Small intestine (tissue), 7 donors: ENCODE measurements around the gene LBR. TPM values are rescaled to one million over a fixed set of nuclear protein-coding genes. Genes with fewer than 3 reads are reported as not detected.
A peak's percentile ranks its signal among the peaks of the same experiment; 100 is the strongest.
"Not testable (repeated sequence)": the region's sequence is repeated elsewhere in the genome, so short reads cannot be mapped to it uniquely, and the experiment has no call there.

Source experiments
- DNase-seq, 2 donors: peaks; one replicate each; pipeline versions ENCODE4 v3.0.0 to v3.0.0-alpha.2; 2013
- FAIRE-seq: peaks from 2 replicates; lab custom pipeline; 2012; peaks lifted over from hg19 to GRCh38; lab: Jason Lieb, UNC
- H3K27ac ChIP-seq, 3 donors: one replicate each; pipeline ENCODE4 v1.5.1; 2013; ENCODE audit warnings: low read length in 2 of 3, mild to moderate bottlenecking in 2 of 3, control low read depth in 1 of 3, inconsistent platforms in 1 of 3, low read depth in 1 of 3, moderate library complexity in 1 of 3
- H3K27me3 ChIP-seq, 3 donors: one replicate each; pipeline ENCODE4 v1.6.1; 2013; ENCODE audit warnings: low read length in 3 of 3, inconsistent platforms in 1 of 3; ENCODE audit not compliant: control insufficient read depth in 3 of 3, insufficient read depth in 3 of 3
- H3K36me3 ChIP-seq, 3 donors: one replicate each; pipeline ENCODE4 v1.6.1; 2013; ENCODE audit warnings: low read length in 3 of 3, inconsistent platforms in 1 of 3, low read depth in 1 of 3, mild to moderate bottlenecking in 1 of 3, moderate library complexity in 1 of 3; ENCODE audit not compliant: control insufficient read depth in 3 of 3, insufficient read depth in 2 of 3
- H3K4me1 ChIP-seq, 3 donors: one replicate each; pipeline ENCODE4 v1.6.1; 2013; ENCODE audit warnings: low read length in 2 of 3, inconsistent platforms in 1 of 3, low read depth in 1 of 3, mild to moderate bottlenecking in 1 of 3, moderate library complexity in 1 of 3; ENCODE audit not compliant: control insufficient read depth in 3 of 3, insufficient read depth in 2 of 3
- H3K4me3 ChIP-seq, 3 donors: one replicate each; pipeline ENCODE4 v1.5.1; 2013; ENCODE audit warnings: low read length in 3 of 3, control low read depth in 1 of 3, inconsistent platforms in 1 of 3, low read depth in 1 of 3, mild to moderate bottlenecking in 1 of 3, moderate library complexity in 1 of 3
- H3K9me3 ChIP-seq, 2 donors: one replicate each; pipeline ENCODE4 v1.6.1; 2013; ENCODE audit warnings: low read depth in 1 of 2, low read length in 1 of 2; ENCODE audit not compliant: control insufficient read depth in 2 of 2, insufficient read depth in 1 of 2
- WGBS, 3 donors: extraction: QIAGEN DNeasy Blood & Tissue Kit; methylation state at CpG; one replicate each; pipeline ENCODE4 v1.1.7; 2013; 5-methylcytosine and 5-hydroxymethylcytosine counted together
- polyA plus RNA-seq, 4 donors: library from polyadenylated mRNA; stranded (reverse) in 3 of 4; unstranded in 1 of 4; fragments of 200-250 nt in 3 of 4; fragments of 120-200 nt in 1 of 4; gene quantifications; one replicate each; pipeline versions ENCODE4 v1.2.1 to v1.2.3, GENCODE V29; 2013
- donor health status: healthy with polysubstance abuse.
- donor health status: control.
- donor health status: control.
- donor health status: Bipolar disorder and iron deficiency.
- donor health status: healthy.

Gene LBR
- polyA plus RNA-seq, 4 donors = 7.3 to 64.9 (median 35.5) TPM

DNA sequence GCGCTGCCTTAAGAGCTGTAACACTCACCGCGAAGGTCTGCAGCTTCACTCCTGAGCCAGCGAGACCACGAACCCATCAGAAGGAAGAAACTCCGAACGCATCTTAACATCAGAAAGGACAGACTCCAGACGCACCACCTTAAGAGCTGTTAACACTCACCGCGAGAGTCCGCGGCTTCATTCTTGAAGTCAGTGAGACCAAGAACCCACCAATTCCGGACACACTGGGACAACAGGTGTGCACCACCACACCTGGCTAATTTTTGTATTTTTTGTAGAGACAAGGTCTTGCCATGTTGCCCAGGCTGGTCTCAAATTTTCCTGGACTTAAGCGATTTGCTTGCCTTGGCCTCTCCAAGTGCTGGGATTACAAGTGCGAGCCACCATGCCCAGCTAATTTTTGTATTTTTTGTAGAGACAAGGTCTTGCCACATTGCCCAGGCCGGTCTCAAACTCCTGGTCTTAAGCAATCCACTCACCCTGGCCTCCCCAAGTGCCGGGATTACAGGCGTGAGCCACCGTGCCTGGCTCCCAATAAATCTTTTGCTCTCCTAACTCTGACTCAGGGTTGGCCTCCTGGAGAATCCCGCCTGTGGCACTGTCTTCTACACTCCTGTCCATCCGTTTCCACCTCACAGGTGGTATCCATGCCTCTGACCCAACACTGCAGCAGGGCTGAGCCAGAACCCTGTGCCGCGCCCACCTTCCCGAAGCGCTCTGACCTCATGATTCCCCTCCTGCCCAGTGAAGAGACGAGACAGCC lies 46.0 kb upstream of the LBR start:
- not testable (repeated sequence) for H3K4me3 ChIP-seq, H3K27me3 ChIP-seq, FAIRE-seq, H3K4me1 ChIP-seq, DNase-seq, H3K27ac ChIP-seq, H3K9me3 ChIP-seq, H3K36me3 ChIP-seq
- WGBS, 3 donors = 91 to 92% (median 92%) methylated on average over 24 to 26 of the region's 26 CpGs

DNA sequence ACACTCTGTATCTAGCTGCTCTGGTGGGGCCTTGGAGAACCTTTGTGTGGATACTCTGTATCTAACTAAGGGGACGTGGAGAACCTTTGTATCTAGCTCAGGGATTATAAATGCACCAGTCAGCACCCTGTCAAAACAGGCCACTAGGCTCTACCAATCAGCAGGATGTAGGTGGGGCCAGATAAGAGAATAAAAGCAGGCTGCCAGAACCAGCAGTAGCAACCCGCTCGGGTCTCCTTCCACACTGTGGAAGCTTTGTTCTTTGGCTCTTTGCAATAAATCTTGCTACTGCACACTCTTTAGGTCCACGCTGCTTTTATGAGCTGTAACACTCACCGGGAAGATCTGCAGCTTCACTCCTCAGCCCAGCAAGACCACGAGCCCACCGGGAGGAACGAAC lies 45.4 kb upstream of the LBR start:
- not testable (repeated sequence) for H3K9me3 ChIP-seq, H3K27me3 ChIP-seq, H3K4me1 ChIP-seq, H3K4me3 ChIP-seq, FAIRE-seq, H3K27ac ChIP-seq, DNase-seq, H3K36me3 ChIP-seq
- WGBS, 3 donors = 50 to 58% (median 54%) methylated on average over 8 of the region's 8 CpGs

DNA sequence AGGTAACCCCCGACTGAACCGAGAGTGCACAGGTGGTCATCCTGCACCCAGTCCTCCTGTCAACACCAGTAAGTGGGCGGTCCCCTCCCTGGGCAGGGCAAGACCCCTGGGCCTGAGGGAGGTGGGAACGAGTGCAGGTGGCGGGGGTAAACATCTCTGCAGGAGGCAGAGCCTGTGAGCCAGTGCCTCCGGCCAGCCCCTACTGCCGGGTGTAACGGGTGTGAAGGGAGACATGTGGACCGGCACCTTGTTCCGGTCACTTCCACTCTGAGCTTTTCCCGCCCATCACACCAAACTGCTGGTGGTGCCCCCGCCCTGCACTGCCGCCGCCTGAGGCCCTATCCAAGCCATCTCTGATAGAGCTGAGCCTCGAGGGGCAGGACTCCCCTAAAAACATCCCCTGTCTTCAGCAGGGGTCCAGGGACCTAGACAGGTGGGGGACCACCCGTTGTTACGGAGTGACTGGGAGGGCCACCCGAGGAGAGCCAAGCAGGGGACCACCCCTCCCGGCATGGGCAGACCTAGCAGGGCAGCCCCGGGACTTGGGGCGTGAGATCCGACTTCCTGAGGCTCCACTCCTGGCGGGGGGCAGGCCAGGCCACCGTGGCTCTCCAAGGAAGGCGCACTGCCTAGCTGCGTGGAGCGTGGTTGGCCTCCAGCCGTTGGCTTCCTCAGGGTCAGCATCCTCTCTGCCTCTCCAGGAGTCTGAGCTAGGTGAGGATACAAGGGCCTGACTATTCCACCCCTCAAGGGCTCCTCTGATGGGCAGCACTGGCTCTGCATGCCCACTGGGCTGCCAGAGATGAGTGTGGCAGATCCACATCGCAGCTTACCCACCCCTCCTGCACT lies 43.8 kb upstream of the LBR start:
- no peak overlapping the region for H3K4me3 ChIP-seq
- H3K36me3 ChIP-seq = no peaks in the 10 kb centered on the region
- H3K4me1 ChIP-seq = peaks cover 0 to 5% (median 2%) of the 10 kb centered on the region in 3 donors
- DNase-seq = no peak
- no peaks in the 10 kb centered on the region for H3K27me3 ChIP-seq
- 84 to 87% (median 85%) methylated on average over 29 of the region's 29 CpGs for WGBS, 3 donors
- H3K27ac ChIP-seq = no peak overlapping the region
- no peaks in the 10 kb centered on the region for H3K9me3 ChIP-seq
- FAIRE-seq = no peak

DNA sequence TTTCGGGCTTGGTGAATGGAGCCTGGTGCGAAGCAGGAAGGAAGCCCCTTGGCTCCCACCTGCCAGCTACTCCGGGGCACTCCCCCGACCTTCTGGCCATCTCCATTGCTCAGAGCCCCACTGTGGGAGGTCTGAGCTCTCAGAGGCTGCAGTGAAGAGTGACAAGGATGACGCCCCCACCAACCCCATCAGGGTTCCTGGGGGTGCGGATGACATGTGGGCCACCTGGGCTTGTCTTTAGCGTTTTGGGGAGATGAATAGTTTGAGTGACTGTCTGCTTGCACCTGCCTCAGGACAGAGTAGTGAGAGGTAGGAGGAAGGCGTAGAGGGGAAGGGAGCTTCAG lies 43.2 kb upstream of the LBR start:
- FAIRE-seq (no peak), DNase-seq (no peak)
- 76 to 78% (median 76%) methylated on average over 8 of the region's 8 CpGs for whole genome bisulfite sequencing, 3 donors
- Histone ChIP-seq H3K4me1 (peaks cover 0 to 5% (median 2%) of the 10 kb centered on the region in 3 donors), H3K4me3 (no peak overlapping the region), H3K27ac (no peak overlapping the region), H3K27me3 (no peaks in the 10 kb centered on the region), H3K36me3 (no peaks in the 10 kb centered on the region), H3K9me3 (no peaks in the 10 kb centered on the region)

DNA sequence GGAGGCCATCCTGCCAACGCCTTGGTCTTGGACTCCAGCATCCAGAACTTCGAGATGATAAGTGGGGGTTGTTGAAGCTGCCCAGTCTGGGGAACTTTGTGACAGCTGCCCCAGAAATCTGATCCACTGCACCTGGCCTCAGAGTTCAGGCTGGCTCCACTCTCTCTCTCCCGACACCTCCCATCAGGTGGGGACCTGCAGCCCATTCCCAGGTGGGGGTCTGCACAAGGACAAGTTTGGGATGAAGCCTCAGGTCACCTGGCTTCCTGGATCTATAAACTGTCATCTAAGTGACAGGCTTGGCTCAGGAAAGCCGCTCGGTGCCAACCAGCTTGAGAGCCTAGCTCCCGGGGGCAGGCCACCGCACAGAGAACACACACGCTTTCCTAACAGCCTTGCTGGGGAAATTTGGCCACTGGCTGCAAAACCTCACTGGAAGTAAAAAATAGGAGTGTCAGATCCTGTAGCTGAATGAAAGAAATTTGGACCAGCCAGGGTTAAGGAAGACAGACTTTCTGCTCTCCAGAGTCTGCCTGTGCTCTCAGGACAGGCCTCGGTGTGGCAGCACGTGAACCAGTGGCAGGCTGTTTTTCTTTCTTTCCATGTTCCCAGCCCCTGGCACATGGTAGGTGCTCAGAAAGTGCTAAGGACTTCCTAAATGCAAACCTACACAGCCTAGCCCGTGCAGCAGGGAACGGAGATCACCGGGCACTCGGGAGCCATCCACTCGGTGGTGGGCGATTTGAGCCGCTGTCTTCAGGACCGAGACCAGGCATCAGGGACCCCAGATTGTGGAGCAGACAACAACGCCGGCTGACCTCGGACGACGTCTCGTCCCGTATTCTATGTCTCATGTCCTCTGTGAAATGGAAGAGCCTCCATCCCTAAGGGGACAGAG lies 42.6 kb upstream of the LBR start:
- 82 to 85% (median 83%) methylated on average over 25 of the region's 25 CpGs for WGBS, 3 donors
- Histone ChIP-seq H3K4me3 (no peak overlapping the region), H3K27ac (no peak overlapping the region), H3K9me3 (no peaks in the 10 kb centered on the region), H3K36me3 (no peaks in the 10 kb centered on the region), H3K4me1 (peaks cover 1 to 4% (median 3%) of the 10 kb centered on the region in 3 donors), H3K27me3 (no peaks in the 10 kb centered on the region)
- no peak for FAIRE-seq
- no peak for DNase-seq

DNA sequence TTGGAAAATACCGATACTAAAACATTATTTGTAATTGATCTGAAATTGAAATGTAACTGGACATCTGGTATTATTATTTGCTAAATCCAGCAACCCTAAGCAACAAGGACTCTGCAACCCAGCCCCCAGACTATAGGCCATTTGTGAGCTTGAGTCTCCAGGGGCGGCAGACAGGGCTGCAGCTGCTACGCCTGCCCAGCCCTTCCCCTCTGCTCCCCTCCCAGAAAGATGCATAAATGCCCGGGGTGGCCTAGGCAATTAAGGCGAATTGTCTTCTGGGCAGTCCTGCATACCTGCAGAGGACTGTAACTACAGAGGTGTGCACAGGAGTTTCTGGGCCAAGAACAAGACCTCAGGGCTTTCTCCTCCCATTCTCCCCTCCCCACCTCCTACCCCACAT lies 41.2 kb upstream of the LBR start:
- H3K4me3 ChIP-seq = no peak overlapping the region
- 85 to 88% (median 87%) methylated on average over 5 of the region's 5 CpGs for WGBS, 3 donors
- FAIRE-seq (no peak), DNase-seq (no peak)
- H3K27me3 ChIP-seq = no peaks in the 10 kb centered on the region
- H3K27ac ChIP-seq = no peak overlapping the region
- H3K9me3 ChIP-seq = no peaks in the 10 kb centered on the region
- H3K36me3 ChIP-seq = no peaks in the 10 kb centered on the region
- peaks cover 0 to 3% (median 0%) of the 10 kb centered on the region in 3 donors for H3K4me1 ChIP-seq

DNA sequence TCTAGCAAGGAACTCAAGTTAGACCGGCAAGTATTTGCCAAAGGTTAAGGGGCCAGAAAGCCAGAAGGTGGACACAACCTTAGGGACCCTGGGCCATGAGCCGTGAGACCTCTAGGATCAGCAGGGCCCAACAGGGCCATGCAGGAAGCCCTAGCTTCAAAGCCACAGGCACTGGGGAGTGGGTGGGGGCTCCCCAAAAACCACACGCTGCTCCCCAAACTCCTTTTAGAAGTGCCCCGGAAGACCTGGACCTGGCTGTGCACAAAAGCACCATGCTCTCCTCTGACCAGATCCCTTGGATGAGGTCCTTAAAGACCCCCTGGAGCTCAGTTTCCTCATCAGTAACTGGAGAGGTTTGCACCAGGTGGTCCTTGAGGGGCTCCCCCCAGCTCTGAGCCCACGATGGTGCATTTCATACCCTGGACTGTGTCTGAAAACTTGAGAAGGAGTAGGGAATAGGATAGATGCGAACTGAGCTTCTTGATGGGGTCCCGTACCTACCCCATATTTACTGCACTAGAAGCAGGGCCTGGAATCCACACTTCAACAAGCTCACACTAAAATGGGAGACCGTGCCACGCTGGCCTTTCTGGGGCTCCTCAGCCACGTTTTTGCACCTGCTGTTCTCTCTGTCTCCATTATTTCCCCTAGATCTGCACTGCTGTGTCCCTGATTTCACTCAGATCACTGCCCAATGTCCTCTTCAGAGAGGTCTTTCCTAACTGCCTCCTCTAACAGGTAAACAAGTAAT lies 40.6 kb upstream of the LBR start:
- no peak for DNase-seq
- H3K27me3 ChIP-seq = no peaks in the 10 kb centered on the region
- no peak for FAIRE-seq
- peak overlapping the region in 1 of 3 donors; percentile 91 for H3K27ac ChIP-seq
- no peaks in the 10 kb centered on the region for H3K9me3 ChIP-seq
- H3K4me1 ChIP-seq = peaks cover 0 to 3% (median 0%) of the 10 kb centered on the region in 3 donors
- H3K4me3 ChIP-seq = no peak overlapping the region
- WGBS, 3 donors = 72 to 86% (median 79%) methylated on average over 10 of the region's 10 CpGs
- H3K36me3 ChIP-seq = no peaks in the 10 kb centered on the region
